HG02943 (cell line): ENCODE data around the gene DNAH10.

Source experiments
- ATAC-seq: cut with Tn5 transposase; IDR thresholded peaks from one replicate; pipeline ENCODE4 v1.9.1; 2021; ENCODE audit warnings: mild to moderate bottlenecking, low read depth, moderate library complexity; ENCODE audit not compliant: unreplicated experiment

DNAH10 gene

DNA sequence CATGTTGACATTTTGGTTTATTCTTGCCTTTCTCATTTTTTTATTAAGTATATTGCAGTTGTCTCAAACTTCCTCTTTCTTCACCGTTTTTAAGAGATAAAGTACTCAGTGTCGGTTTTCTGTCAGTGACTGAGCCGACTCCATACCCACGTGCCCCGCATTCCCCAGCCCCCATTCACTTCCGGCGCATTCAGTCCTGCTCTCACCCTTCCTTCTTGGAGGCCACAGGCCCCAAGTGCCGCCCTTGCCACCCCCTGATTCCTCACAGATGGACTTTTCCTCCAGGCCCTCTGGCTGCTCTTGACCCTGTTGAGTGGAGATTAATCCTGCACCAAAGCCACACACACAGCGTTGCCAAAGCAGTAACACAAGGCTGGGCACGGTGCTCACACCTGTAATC is 19.1 kb upstream of the DNAH10 start:
- ATAC-seq = no peak

DNA sequence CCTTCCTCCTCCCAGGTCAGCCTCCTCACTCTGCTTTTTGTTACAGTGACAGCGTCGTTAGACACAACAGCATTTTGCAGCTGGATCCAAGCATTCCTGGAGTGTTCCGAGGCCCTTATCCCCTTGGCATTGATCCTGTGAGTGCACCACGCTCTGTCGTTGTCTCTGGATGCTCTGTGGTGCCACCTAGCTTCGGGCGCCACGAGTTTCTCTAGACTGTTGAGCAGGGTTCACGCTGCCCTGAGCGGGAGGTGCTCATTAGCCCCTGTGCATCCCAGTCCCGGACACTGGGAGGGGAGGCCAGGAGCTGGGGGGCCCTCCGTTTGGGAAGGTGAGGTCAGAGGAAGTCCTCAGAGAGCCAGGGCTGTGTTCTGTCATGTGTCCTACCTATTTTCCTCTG is 17.3 kb upstream of the DNAH10 start:
- no peak for ATAC-seq

DNA sequence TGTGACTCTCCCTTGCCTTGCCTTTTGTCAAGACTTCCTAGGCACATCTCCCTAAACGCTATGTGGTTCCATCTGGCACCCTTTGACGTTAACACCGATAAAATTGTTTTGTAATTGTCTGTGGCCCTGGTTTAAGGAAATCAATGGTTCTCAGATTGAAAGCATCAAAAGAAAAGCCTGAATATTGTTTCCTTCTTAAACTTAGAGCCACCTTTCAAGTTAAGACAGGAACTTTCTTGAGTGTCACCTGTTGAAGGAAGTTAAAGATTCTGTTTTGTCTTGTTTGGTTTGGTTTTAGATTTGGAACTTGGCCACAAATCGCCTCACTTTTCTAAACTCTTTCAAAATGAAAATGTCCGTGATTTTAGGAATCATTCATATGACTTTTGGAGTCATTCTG is 14.8 kb upstream of the DNAH10 start:
- no peak for ATAC-seq

DNA sequence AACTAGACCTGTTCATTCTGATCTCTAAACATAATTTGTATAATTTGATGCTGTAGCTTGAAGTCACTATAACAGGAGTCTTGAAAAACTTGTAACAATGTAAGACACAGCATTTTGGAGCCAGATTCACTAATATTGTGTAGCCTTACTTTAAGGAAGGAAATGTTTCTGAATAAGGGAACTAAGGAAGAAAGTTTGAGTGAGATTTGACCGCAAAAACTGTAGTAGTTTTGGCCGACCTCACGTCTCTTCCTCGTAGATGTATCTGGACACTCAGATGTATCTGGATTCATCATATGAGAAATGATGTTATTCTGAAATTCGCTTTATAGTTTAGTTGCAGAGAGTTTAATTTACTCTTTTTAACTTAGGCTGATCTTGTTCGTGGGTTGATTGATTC is 13.9 kb upstream of the DNAH10 start:
- ATAC-seq = no peak

DNA sequence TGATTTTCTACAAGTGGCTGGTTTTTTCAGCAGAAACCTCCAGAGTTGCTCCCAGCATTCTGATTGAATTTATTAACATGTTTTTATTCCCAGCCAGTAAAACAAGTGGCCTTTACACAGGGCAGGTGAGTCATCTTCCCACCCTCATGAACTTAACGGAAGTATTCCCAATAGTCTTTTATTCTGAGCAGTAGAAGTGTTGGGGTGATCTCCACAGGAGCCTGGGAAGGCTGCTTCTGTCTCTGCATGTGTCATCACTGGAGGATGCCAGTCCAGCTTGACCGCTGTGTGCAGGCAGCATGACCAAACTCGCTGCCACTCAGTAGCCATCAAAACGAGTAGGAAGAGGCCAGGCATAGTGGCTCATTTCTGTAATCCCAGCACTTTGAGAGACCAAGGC is 13.4 kb upstream of the DNAH10 start:
- ATAC-seq = no peak

DNA sequence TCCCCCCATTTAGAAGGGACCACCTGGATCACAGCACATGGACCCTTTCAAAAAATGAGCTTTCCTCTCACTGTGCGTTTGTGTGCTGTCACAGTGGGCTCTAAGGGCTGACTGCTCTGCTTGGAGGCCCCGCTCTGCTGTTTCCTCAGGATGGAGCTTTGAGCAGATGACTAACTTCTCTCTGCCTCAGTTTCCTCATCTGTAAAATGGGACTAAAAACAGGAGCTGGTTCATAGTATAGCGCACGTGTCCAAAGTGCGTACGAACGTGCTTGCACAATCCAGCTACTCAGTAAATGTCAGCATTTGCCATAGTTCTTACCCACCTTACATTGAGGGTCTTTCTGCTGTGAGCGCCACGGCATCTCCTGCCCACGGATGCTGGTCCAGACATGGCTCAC is 12.7 kb upstream of the DNAH10 start:
- no peak for ATAC-seq

DNA sequence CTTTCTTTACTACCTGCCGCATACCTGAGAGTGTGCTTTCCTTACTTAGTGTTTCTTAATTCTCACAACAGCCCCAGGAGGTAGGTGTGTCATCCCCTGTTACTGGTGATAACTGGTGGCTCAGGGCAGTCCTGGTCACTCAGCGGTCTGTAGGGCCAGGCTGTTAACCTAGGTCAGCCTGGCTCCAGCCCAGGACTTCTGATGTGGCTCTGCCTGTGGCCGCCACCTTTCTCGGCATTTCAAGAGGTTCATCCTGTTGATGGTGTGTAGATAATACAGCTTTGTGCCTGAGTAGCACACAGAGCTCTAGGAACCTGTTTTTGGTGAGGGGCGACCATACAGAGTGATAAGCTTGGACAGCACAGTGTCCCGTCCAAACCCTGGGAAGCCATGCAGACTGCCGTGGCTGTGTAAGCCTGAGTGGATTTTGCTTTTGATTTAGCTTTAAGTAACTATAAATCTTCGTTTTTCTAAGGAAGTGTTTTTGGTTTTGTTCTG is 11.9 kb upstream of the DNAH10 start:
- ATAC-seq = no peak

DNA sequence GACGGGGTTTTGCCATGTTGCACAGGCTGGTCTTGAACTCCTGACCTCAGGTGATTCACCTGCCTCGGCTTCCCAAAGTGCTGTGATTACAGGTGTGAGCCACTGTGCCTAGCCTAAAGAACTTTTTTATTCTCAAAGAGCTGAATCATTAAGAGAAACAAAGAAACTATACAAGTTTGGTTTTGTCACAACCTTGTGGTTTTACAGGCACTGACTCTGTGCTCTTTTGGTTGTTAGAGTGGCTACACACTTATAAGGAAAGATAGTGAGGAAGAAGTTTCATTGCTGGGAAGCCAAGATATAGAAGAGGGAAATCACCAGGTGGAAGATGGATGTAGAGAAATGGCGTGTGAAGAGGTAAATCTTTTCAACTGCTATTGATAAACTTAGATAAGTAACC is 10.1 kb upstream of the DNAH10 start:
- no peak for ATAC-seq

DNA sequence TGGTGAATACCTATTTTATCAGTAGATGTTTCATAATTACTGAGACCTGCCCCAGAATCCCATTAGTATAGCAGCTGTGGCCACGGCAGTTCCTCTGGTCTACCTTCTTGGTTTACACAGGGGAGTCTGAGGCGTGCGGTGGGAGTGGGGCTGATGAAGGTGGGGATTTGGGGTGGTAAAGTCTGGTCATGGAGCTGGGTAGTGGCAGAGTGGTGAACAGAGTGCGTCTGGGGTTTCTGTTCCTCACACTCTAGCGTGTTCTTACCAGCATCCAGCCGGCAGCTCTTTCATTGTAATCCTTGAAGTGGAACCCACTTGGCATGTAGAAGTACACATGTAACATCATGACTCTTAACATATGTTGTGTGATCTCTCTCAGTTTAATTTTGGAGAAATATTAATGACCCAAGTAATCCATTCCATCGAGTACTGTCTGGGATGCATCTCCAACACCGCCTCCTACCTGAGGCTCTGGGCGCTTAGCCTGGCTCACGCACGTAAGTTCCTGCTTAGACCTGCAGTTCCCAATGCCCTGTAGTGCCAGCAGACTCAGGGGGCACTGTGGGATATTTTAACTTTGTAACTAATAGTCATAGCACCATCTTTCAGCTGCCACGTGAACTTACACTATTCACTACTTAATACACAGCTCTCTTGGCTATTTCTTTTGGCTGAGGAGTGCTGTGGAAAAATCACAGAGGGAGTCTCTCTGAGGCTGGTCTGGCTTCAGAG is 7.9 kb upstream of the DNAH10 start:
- no peak for ATAC-seq

DNA sequence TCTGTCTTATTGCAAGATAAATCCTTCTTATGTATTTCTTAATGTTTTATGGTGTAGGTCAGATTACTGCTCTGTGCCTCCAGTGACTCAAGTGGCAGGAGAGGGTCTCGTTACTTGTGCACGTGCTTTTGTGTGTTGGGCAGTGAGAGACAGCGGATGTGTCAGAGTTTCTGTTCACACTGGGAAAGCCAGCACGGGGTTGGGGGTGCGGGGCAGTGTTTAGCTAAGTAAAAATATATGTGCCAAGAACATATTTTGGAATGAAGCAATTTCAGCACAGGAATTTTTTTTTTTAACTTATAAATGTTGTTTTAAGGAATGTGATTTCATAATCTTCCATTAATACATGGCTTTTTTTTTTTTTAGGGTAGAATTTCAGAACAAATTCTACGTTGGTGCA is 4.5 kb upstream of the DNAH10 start:
- ATAC-seq = no peak

DNA sequence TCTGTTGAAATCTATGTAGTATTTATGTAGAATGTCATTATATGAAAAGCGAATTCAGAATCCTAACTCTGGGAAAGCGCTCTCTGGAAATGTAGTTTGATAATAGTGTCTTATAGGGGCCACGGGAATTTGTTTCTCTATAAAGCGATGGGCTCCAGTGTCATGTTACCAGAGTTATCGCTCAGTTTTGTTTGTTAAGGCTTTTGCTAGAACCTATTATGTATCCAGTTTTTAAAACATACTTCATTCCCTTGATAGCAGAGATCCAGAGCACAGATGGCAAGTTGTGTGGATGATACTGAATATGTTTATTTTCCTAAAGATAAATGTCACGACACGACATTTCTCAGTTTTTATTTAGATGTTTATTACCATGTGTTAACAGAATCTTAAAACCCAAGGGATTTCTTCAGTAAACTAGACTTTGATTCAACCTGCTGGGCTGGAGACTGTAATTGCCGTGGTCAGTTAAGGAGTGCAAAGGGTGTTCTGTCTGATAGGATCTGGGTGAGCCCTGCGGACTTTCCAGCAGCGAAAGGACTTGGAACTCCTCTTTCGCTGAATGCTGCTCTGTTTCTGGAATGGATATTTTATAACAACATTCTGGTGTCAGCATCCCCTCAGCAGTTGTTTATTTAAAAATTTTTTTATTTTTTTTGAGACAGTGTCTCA is 1.7 kb upstream of the DNAH10 start:
- no peak for ATAC-seq

DNA sequence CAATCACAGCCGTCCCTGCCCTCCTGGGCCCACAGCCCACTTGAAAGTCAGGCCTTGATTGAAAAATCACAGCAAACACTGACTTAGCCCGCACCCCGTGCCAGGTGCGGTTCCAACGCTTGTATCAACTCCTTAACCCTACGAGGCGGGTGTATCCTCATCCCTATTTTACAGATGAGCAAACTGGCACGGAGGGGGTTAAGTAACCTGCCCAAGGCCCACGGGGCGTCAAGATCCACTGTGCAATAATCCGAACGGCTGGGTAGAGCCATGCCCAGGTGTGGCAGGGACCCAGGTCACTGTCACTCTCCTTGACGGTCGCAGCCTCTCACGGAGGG is 583 bp downstream of the DNAH10 start:
- ATAC-seq = no peak

DNA sequence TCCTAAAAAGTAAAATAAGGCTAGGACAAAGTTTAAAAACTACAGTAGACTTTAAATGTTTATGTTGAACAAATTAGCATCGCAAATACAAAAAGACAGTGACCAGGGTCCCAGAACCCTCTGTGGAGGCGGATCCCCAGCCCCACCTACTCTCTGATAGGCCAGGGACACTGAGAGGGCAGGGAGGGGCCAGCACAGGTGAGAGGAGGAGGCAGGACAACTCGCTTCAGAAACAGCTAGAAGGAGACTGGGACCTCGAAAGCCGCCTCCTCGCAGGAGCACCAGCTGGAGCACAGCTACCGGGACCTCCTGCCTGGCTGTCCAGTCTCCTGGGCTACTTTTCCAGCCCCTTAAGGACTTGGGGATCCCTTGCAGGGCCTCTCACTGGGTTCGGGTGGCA is 992 bp downstream of the DNAH10 start:
- ATAC-seq = no peak

DNA sequence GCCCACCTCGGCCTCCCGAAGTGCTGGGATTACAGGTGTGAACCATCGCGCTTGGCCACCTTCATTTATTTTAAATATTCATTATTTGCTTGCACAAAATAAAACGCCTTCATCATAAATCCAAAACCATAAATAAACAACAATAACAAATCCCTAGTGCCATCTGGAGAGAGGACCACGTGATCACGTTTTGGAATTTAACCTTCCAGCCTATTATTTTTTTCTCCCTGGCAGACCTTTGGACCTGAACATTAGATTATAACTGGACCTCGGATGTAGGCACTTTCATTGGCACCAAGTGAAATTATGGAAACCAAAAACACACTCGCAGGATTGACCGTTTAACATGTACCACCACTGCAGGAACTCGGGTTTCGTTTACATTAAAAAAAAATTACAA is 2.0 kb downstream of the DNAH10 start:
- ATAC-seq = no peak

DNA sequence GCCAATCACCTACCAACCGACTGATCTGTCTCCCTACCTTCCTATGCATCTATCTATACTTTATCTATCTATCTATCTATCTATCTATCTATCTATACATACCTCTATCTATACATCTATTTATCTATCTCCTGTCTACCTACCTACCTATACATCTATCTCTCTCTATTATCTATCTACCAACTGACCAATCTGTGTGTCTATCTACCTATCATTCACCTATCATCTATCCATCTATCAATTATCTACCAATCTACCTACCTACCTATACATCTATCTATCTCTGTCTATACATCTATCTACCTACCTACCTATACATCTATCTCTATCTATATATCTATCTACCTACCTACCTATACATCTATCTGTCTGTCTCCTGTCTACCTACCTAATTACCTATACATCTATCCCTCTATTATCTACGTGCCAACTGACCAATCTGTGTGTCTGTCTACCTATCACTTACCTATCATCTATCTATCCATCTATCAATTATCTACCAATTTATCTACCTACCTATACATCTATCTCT is 3.5 kb downstream of the DNAH10 start:
- no peak for ATAC-seq

DNA sequence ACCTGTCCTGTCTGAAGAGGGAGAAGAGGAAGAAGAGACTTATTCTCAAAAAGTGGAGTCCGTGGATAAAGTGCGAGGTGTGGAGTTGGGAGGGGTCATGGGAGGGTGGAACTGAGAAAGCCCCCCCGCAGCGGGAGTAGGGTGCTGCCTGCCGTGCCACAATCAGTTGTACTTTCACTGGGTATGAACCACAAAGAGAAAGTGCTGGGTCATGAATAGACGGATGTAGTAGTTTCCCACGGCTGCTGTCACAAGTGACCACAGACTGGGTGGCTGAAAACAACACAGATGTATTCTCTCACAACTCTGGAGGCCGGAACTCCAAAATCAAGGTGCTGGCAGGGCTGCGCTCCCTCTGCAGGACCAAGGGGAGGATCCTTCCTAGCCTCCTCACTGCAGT is 5.5 kb downstream of the DNAH10 start:
- peak; percentile 74 for ATAC-seq

DNA sequence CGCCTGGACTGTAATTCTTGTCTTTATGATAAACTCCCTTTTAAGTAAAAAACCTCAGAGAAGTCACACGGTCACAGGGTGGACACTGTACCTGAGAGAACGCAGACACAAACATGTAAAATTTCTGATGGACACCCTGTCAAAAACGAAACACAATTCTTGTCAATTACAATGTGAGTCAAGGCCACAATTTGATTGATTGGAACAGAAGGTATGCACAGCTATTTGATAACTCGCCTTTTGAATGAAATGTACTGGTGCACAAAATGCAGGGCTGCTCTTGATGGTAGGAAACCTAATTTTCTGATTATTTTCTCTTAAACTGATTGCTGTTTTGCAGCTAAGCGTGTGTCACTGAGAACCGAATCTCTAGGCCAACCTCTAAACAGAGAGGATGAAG is 9.2 kb downstream of the DNAH10 start:
- ATAC-seq = no peak

DNA sequence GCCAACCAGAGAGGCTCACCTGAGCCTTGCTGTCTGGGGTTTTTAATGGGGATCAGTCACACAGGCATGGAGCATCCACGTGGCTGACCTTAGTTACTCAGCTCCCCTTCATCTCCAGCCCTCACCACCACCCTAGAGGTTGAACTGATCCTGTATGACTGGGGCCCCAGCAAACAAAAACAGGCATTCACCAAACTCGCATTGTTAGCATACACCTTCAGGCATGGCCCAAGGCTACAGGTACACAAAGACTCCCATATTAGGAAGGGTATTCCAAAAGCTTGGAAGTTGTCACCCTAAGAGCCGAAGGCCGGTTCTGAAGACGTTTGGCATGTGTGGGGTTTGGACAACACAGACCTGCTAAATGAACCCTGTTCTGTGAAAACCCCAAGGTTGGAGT is 10.0 kb downstream of the DNAH10 start:
- no peak for ATAC-seq

DNA sequence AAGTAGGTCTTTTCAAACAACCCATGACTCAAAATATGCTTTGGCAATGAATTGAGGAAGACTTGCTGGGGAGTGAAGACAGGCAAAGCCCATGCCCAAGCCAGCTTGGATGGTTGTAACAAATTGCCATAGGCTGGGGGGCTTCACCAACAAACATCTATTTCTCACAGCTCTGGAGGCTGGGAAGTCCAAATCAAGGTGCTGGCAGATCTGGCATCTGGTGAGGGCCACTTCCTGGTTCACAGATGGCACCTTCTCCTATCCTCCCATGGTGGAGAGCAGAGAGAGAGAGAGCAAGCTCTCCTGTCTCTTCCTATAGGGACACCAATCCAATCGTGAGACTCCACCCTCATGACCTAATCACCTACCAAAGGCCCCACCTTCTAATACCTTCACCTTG is 11.3 kb downstream of the DNAH10 start:
- no peak for ATAC-seq

DNA sequence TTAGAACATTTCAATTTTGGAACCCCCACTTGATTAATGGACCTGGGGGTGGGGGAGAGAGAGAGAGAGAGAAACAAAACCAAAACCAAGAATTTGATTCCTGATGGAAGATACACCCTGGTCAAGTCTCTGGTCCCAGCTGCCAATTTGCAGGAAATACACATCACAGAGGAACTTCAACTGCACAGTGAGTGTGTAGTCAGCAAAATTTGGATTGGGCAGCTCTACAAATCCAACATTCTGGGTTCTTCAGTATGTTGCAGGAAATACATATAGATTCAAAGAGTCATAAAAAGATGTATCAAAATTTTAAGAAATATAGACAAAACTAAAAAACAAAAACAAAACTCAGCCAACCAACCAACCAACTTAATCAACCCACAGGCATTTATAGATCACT is 17.4 kb downstream of the DNAH10 start:
- no peak for ATAC-seq

DNA sequence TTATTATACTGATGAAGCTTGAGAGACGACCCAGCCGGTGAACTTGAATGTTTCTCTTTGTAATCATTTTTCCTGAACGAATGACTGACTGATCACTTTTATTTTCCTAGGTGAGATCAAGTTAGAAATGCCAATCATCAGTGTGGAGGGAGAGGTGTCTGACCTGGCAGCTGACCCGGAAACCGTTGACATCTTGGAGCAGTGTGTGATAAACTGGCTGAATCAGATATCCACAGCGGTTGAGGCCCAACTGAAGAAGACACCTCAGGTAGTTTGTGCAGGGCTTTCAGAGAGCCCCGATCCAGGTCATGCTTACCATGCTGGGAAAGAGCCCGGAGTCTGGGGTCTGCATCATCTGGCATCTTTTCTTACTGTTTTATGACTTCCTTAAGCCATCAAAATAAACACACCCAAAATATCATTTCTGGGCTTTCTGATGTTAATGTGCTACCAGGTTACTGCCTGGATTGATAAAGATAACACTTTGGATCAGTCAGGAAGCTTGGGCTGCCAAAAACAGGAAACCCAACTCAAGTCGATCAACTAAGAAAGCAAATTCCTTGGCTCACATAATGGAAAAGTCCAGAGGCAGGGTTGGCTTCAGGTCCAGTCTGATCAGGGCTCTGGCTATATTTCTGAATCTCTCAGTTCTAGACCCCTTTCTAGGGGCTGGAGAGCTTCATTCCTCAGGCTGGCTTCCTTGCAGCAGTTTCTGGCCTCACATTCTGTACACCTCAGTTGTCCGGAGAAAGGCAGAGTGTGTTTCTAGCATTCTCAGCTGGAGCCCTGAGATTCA is 21.1 kb downstream of the DNAH10 start:
- ATAC-seq = no peak
